SK-N-SH (cell line): ENCODE measurements around the gene INPPL1. TPM values are rescaled to one million over a fixed set of nuclear protein-coding genes. Genes with fewer than 3 reads are reported as not detected.

Experiments used
- CTCF ChIA-PET: fragments of 300-600, 350-600 bp; formaldehyde crosslinking; extraction: SDS; loops from one replicate; lab custom pipeline; 2021; lab: Yijun Ruan, JAX
- POLR2A ChIA-PET: fragments of 350-600 bp; sonication (Branson Sonifier 250); formaldehyde crosslinking; extraction: SDS; loops from one replicate; lab custom pipeline; 2020; ENCODE audit warnings: antibody characterized with exemption, inconsistent platforms; lab: Yijun Ruan, JAX
- DNase-seq: peaks from one replicate; pipeline ENCODE4 v3.0.0; 2012
- H2AFZ ChIP-seq: fragments of 200-600 bp; sonication (generic); 2 replicates; pipeline ENCODE4 v1.8.1; 2016; ENCODE audit warnings: antibody characterized with exemption, mild to moderate bottlenecking, low read depth
- H3F3A ChIP-seq: fragments of 200-600 bp; sonication (generic); replicated peaks from 2 replicates; pipeline ENCODE3; 2016; ENCODE audit warnings: antibody characterized with exemption, mild to moderate bottlenecking; ENCODE audit not compliant: insufficient read depth
- H3K27ac ChIP-seq, 2 experiments: fragments of 200-500 bp in 1 of 2; fragments of 200-600 bp in 1 of 2; sonication (Bioruptor generic) in 1 of 2; sonication (generic), shearing (Covaris generic) in 1 of 2; 2 replicates each; pipeline versions ENCODE4 v1.5.1 to v1.6.1; 2014 to 2016; ENCODE audit warnings: low read depth in 2 of 2, inconsistent platforms in 1 of 2, low read length in 1 of 2, mild to moderate bottlenecking in 1 of 2, mixed read lengths in 1 of 2
- H3K27me3 ChIP-seq: fragments of 200-600 bp; sonication (generic), shearing (Covaris generic); 2 replicates; pipeline ENCODE4 v1.6.1; 2016; ENCODE audit warnings: mixed run types; ENCODE audit not compliant: insufficient read depth
- H3K36me3 ChIP-seq, 2 experiments: fragments of 200-500 bp in 1 of 2; fragments of 200-600 bp in 1 of 2; sonication (Bioruptor generic) in 1 of 2; sonication (generic) in 1 of 2; replicated peaks in 1 of 2; 2 replicates each; pipeline versions ENCODE3 to v1.5.1; 2014 to 2016; ENCODE audit warnings: low read length in 1 of 2, mild to moderate bottlenecking in 1 of 2; ENCODE audit not compliant: insufficient read depth in 2 of 2, control insufficient read depth in 1 of 2
- H3K4me1 ChIP-seq, 2 experiments: fragments of 200-500 bp in 1 of 2; fragments of 200-600 bp in 1 of 2; sonication (Bioruptor generic) in 1 of 2; sonication (generic), shearing (Covaris generic) in 1 of 2; 2 replicates each; pipeline versions ENCODE4 v1.5.1 to v1.6.1; 2014 to 2016; ENCODE audit warnings: low read depth in 1 of 2, low read length in 1 of 2, mixed run types in 1 of 2; ENCODE audit not compliant: insufficient read depth in 2 of 2, control insufficient read depth in 1 of 2
- H3K4me2 ChIP-seq: fragments of 200-600 bp; sonication (generic), shearing (Covaris generic); 2 replicates; pipeline ENCODE4 v1.6.1; 2017; ENCODE audit warnings: mixed run types
- H3K4me3 ChIP-seq, 2 experiments: fragments of 200-500 bp in 1 of 2; fragments of 200-600 bp in 1 of 2; sonication (Bioruptor generic) in 1 of 2; sonication (generic), shearing (Covaris generic) in 1 of 2; 2 replicates each; pipeline versions ENCODE4 v1.5.1 to v1.8.1; 2014 to 2016; ENCODE audit warnings: low read depth in 2 of 2, inconsistent platforms in 1 of 2, low read length in 1 of 2, mild to moderate bottlenecking in 1 of 2, mixed read lengths in 1 of 2, moderate library complexity in 1 of 2
- H3K79me2 ChIP-seq: fragments of 200-600 bp; sonication (generic); 2 replicates; pipeline ENCODE4 v1.8.1; 2017; ENCODE audit warnings: mild to moderate bottlenecking; ENCODE audit not compliant: insufficient read depth
- H3K9ac ChIP-seq: fragments of 200-600 bp; sonication (generic); 2 replicates; pipeline ENCODE4 v1.6.1; 2017; ENCODE audit warnings: mixed run types
- H3K9me2 ChIP-seq: fragments of 200-600 bp; sonication (generic); 2 replicates; pipeline ENCODE4 v1.6.1; 2017; ENCODE audit warnings: mixed run types
- H3K9me3 ChIP-seq: fragments of 200-600 bp; sonication (generic); 2 replicates; pipeline ENCODE4 v1.6.1; 2017; ENCODE audit warnings: mixed run types, mild to moderate bottlenecking, moderate library complexity
- H4K20me1 ChIP-seq: fragments of 200-600 bp; sonication (generic); 2 replicates; pipeline ENCODE4 v1.6.1; 2017; ENCODE audit warnings: mild to moderate bottlenecking, mixed run types; ENCODE audit not compliant: insufficient read depth
- CHD2 ChIP-seq: fragments of 150-350 bp; IDR thresholded peaks from 2 replicates; pipeline ENCODE4 v1.6.1; 2018; ENCODE audit warnings: low read length; ENCODE audit not compliant: partially characterized antibody
- CTCF ChIP-seq: fragments of 200-600 bp; sonication (generic); IDR thresholded peaks from 2 replicates; pipeline ENCODE4 v1.6.1; 2017; ENCODE audit warnings: antibody characterized with exemption, mild to moderate bottlenecking, moderate library complexity
- ELF1 ChIP-seq: IDR thresholded peaks from 2 replicates; pipeline ENCODE4 v1.4.0; 2012
- EP300 ChIP-seq, 2 experiments: IDR thresholded peaks; 2 replicates each; pipeline versions ENCODE4 v1.4.0 to v1.6.1; 2012; ENCODE audit warnings: borderline replicate concordance in 1 of 2, low read depth in 1 of 2, low read length in 1 of 2
- FOSL2 ChIP-seq: IDR thresholded peaks from 2 replicates; pipeline ENCODE4 v1.4.0; 2012; ENCODE audit warnings: low read depth, mild to moderate bottlenecking, moderate library complexity, borderline replicate concordance
- FOXM1 ChIP-seq: IDR thresholded peaks from 2 replicates; pipeline ENCODE4 v1.4.0; 2012; ENCODE audit warnings: low read depth, mild to moderate bottlenecking
- GATA2 ChIP-seq: sonication (generic); formaldehyde crosslinking; IDR thresholded peaks from 2 replicates; pipeline ENCODE4 v1.5.0; 2020; ENCODE audit warnings: mild to moderate bottlenecking, missing genetic modification reagents
- JUND ChIP-seq: IDR thresholded peaks from 2 replicates; pipeline ENCODE4 v1.4.0; 2012
- MAX ChIP-seq: IDR thresholded peaks from 2 replicates; pipeline ENCODE4 v1.4.0; 2012; ENCODE audit warnings: low read depth
- MEF2A ChIP-seq: IDR thresholded peaks from 2 replicates; pipeline ENCODE4 v1.4.0; 2012; ENCODE audit warnings: low read depth, borderline replicate concordance
- PBX3 ChIP-seq: IDR thresholded peaks from 2 replicates; pipeline ENCODE4; 2012
- RAD21 ChIP-seq: IDR thresholded peaks from 2 replicates; pipeline ENCODE4 v1.6.1; 2012; ENCODE audit warnings: mild to moderate bottlenecking, low read length
- RCOR1 ChIP-seq: fragments of 150-350 bp; IDR thresholded peaks from 2 replicates; pipeline ENCODE4 v1.6.1; 2017; ENCODE audit warnings: antibody characterized with exemption, low read length
- REST ChIP-seq: IDR thresholded peaks from 2 replicates; pipeline ENCODE4 v1.6.1; 2012; ENCODE audit warnings: mild to moderate bottlenecking, low read depth, low read length, moderate library complexity
- RFX5 ChIP-seq: IDR thresholded peaks from 2 replicates; pipeline ENCODE4 v1.6.1; 2012; ENCODE audit warnings: mild to moderate bottlenecking, improper control_type of control experiment, low read length
- SIN3A ChIP-seq: IDR thresholded peaks from 2 replicates; pipeline ENCODE4 v1.6.1; 2012; ENCODE audit warnings: low read depth, mild to moderate bottlenecking, low read length, moderate library complexity, borderline replicate concordance
- SMC3 ChIP-seq: IDR thresholded peaks from 2 replicates; pipeline ENCODE4 v1.6.1; 2012; ENCODE audit warnings: low read depth, low read length, improper control_type of control experiment
- TAF1 ChIP-seq: IDR thresholded peaks from 2 replicates; pipeline ENCODE4 v1.6.1; 2012; ENCODE audit warnings: low read depth, mild to moderate bottlenecking, low read length, moderate library complexity, borderline replicate concordance
- USF2 ChIP-seq: fragments of 150-350 bp; IDR thresholded peaks from 2 replicates; pipeline ENCODE4 v1.6.1; 2017; ENCODE audit warnings: antibody characterized with exemption, low read length, low read depth, borderline replicate concordance
- WGBS: methylation state at CpG from one replicate; pipeline ENCODE4 v1.1.6; 2017; ENCODE audit warnings: low lambda C conversion rate; 5-methylcytosine and 5-hydroxymethylcytosine counted together
- polyA plus RNA-seq, 3 experiments: library from polyadenylated mRNA; depleted of rRNA; stranded (reverse); fragments of >200 nt; gene quantifications; 2 replicates each; pipeline ENCODE4 v1.2.3, GENCODE V29; 2012

The INPPL1 gene
- polyA plus RNA-seq, 1 of the 3 experiments (the other 2 are of a cell fraction) = 123 TPM

GRCh38 chr11:72217841-72218240 lies 6.7 kb upstream of the INPPL1 start:
- no peaks in the 10 kb centered on the region for H3K79me2 ChIP-seq
- peaks cover 0 to 5% of the 10 kb centered on the region in 2 experiments; a peak in 1 of 4 replicates for H3K4me1 ChIP-seq
- no peaks in the 10 kb centered on the region for H3F3A ChIP-seq
- no peaks in the 10 kb centered on the region for H3K9me2 ChIP-seq
- WGBS = 24% methylated on average over 2 of the region's 2 CpGs
- H3K36me3 ChIP-seq = no peaks in the 10 kb centered on the region
- no peak overlapping the region for H3K27ac ChIP-seq
- TF ChIP-seq FOXM1 (no peak), TAF1 (no peak), MEF2A (no peak), FOSL2 (no peak), RFX5 (no peak), EP300 (IDR thresholded peaks at IDR 0.05; ENCODE audit: borderline replicate concordance in 1 of 2, low read depth in 1 of 2, low read length in 1 of 2) (no peak), PBX3 (no peak), CTCF (no peak), REST (no peak), ELF1 (no peak), GATA2 (CRISPR knock-in tag) (no peak), USF2 (no peak), SIN3A (no peak), RAD21 (no peak), MAX (no peak), CHD2 (no peak), SMC3 (no peak), RCOR1 (no peak), JUND (no peak)
- TF ChIP-seq, all 33 proteins: peak for 0
- ChIA-PET CTCF (interaction anchor here (1.2 to 2.0 kb wide), 2 partner anchors 74 to 193 kb away, joined by 3 to 7 read pairs; no protein-coding TSS in a partner anchor), POLR2A (interaction anchor here (1.0 kb wide), 1 partner anchor 188 kb away, joined by 3 read pairs; no protein-coding TSS in a partner anchor)
- no peak overlapping the region for H3K4me2 ChIP-seq
- H4K20me1 ChIP-seq = no peaks in the 10 kb centered on the region
- H3K27me3 ChIP-seq = peaks cover 7% of the 10 kb centered on the region; the same call in 1 of the 2 replicates
- no peaks in the 10 kb centered on the region for H3K9me3 ChIP-seq
- H3K9ac ChIP-seq = no peak overlapping the region
- H3K4me3 ChIP-seq = no peak overlapping the region
- DNase-seq = no peak
- H2AFZ ChIP-seq = no peak overlapping the region
